Stimulated activated CD8-positive, alpha-beta memory T cell treated with anti-CD3 and anti-CD28 coated beads, Interleukin-12 subunit alpha, Interleukin-12 subunit beta, amount 100 ng/mL, for 1 hour (primary cell): ENCODE results near the gene EYA2.

ENCODE experiments used
- DNase-seq: peaks from one replicate; pipeline ENCODE4 v3.0.0-alpha.2; 2020; ENCODE audit warnings: low read depth

Gene EYA2

DNA sequence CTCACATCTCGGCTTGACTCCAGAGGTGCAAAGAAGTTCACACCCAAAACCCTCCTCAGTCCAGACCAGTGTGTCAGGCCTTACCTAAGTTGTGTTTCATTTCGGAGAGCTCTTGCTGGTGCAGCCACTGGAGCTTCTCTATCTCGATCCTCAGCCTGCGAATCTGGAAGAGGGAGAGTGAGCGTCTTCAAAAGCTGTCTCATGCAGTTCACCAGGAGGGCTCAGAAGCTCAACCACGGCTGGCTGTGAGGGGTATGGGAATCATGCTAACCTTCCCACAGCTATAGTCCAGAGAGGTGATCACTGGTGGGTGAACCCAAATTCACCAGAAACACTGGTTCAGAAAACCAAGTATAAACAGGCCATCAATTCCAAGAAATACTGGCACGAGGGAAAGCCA, 332.5 kb downstream of the EYA2 start:
- DNase-seq = no peak

DNA sequence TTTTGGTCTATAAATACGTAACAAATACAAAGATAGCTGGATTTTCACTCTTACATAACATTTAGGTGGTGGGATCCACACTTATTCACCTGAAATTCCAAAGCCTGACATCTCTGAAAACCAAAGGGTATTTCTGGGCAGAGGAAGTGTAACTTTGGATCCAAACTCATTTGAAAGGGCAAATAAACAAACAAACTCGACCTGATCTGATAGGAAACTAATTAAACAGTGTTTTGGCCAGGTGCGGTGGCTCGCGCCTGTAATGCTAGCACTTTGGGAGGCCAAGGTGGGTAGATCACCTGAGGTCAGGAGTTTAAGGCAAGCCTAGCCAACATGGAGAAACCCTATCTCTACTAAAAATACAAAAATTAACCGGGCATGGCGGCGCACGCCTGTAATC, 332.9 kb downstream of the EYA2 start:
- DNase-seq = no peak

- DNase-seq = no peak
Observed at GRCh38 chr20:47228654-47229053, 334.0 kb downstream of the EYA2 start.

GRCh38 chr20:47230811-47231256, 336.2 kb downstream of the EYA2 start:
- DNase-seq = no peak

DNA sequence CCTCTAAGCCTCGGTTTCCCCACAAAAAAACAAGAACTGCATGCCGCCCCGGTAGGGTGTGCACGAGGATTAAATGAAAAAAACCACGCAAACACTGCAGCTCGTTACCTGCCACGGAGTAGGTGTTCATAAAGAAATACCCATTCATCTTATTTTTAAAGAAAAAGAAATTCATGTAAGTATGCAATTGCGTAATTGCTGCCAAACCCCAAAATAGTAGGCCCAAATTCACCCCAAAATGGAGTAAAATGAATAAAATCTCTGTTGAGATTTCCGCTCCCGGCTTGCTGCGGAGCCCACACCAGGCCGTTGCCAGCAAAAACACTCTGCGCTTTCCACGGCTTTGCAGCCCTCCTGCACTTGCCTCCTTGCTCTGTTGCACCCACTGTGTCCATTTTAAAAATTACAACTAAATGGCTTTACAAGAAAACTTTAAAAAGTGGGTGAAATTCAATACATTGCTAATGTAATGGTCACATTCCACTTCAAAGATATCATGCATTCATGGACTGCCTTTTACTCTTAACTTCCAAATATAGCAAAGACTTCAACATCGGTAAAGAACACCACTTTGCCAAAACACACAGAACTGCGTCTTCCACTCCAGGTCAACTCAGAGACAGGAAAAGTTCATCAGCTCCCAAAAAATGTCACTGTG, 336.9 kb downstream of the EYA2 start:
- DNase-seq = no peak

DNA sequence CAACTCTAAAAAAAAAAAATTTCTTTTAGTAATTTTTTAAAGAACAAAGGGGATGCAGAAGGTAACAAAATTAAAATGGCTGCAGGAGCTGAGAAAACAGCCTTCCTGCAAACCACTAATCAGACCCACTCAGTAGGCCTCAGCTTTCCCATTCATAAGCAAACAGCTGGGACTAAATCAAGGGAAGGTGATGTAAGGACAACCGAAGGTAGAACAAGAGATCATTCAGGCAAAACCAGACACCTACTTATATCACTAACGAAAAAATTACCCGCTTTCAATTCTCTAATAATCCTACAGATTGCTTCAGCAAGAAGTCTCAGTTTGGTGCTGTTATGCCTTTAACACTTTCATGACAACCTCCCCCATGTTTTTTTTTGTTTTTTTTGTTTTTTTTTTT, 337.9 kb downstream of the EYA2 start:
- no peak for DNase-seq

DNA sequence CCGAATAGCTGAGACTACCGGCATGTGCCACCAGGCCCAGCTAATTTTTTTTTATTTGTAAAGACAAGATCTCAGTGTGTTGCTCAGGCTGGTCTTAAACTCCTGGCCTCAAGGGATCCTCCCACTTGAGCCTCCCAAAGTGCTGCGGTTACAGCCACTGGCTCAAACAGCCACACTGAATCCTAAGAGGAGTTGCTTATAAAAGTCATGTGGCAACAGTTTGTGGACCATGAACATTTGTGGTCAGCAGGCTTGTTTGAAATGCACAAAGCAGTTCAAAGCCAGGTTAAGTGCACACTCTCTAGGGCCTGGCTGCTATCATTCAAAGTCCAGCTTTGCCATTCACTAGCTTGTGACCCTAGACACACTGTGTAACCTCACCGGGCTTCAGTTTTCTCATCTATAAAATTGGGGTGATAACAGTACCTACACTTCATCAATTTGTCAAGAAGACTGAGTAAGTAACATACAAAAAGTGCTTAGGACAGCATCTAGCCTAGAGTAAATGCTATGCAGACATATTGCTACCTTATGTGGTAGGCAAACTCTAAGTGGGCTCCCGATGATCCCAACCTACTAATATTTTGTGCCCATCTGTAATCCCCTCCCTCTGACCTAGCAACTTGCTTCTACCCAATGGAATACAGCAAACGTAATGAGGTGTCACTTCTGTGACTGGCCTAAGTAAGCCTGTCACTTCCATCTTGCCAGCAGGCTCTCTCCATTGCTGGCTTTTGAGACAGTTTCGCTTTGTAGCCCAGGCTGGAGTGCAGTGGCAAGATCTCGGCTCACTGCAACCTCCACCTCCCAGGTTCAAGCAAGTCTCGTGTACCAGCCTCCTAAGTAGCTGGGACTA, 338.9 kb downstream of the EYA2 start:
- no peak for DNase-seq

DNA sequence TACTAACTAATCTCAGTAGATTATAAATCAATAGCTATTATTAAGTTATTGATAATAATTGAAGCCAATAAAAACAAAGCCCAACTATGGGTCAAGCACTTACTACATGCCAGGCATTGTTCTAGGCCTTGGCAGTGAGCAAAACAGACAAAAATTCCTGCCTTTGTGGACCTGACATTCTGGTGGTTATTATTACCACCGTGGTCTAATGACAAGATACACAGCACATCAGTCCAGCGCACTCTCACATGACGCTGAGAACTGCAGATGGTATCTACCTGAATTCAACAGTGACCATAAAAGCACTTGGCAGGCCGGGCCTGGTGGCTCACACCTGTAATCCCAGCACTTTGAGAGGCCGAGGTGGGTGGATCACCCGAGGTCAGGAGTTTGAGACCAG, 340.5 kb downstream of the EYA2 start:
- DNase-seq = no peak

- DNase-seq = no peak
Observed at GRCh38 chr20:47235853-47236638, 341.4 kb downstream of the EYA2 start.

GRCh38 chr20:47236639-47236900, 341.9 kb downstream of the EYA2 start:
- DNase-seq = no peak

DNA sequence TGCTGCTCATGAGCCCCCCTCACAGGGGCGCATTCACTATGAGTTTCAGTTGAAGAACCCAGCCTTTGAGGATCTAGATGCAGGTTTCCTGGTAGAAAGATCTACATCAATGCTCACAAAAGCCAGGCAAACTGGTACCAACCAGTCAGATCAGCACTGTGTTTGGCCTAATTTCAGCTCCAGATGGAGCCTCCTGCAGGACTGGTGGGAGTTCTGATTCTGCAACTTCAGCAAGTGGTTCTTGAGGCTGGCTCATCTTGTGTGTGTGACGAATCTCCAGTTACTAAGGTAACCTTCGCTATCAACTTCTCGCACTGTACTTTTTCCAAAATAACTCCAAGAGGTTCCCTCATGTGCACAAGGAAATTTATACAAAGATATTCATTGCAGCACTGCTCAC, 343.1 kb downstream of the EYA2 start:
- DNase-seq = no peak
